Neutrophil (primary cell): ENCODE results near the gene CES3.

Experiments
- H3K27ac ChIP-seq: fragments of 200-600 bp; sonication (generic); 2 replicates; pipeline ENCODE4 v1.5.1; 2016; ENCODE audit warnings: mild to moderate bottlenecking, moderate library complexity
- H3K27me3 ChIP-seq: fragments of 200-600 bp; sonication (generic); 2 replicates; pipeline ENCODE4 v1.6.0; 2016; ENCODE audit warnings: mild to moderate bottlenecking
- H3K36me3 ChIP-seq: fragments of 200-600 bp; sonication (generic); 2 replicates; pipeline ENCODE4 v1.5.1; 2017
- H3K4me1 ChIP-seq, 2 experiments: fragments of 200-600 bp in 1 of 2; sonication (generic) in 1 of 2; 1 replicate in 1 of 2; 2 replicates in 1 of 2; pipeline versions ENCODE4 v1.5.1 to v1.6.1; 2013 to 2016; ENCODE audit warnings: low read depth in 1 of 2, low read length in 1 of 2, mild to moderate bottlenecking in 1 of 2, moderate library complexity in 1 of 2; ENCODE audit not compliant: control insufficient read depth in 1 of 2, insufficient read depth in 1 of 2
- H3K4me3 ChIP-seq, 2 experiments: fragments of 200-600 bp in 1 of 2; sonication (generic) in 1 of 2; 1 replicate in 1 of 2; 2 replicates in 1 of 2; pipeline ENCODE4 v1.5.1; 2013 to 2016; ENCODE audit warnings: low read depth in 1 of 2, low read length in 1 of 2, mild to moderate bottlenecking in 1 of 2, moderate library complexity in 1 of 2
- H3K9me3 ChIP-seq: fragments of 200-600 bp; sonication (generic); 2 replicates; pipeline ENCODE4 v1.5.1; 2016
- TF ChIP-seq, protein P1 (sequence below): fragments of 200-600 bp; sonication (generic); IDR thresholded peaks from 2 replicates; pipeline ENCODE4 v1.5.1; 2016; ENCODE audit warnings: antibody characterized with exemption

CES3 gene

DNA sequence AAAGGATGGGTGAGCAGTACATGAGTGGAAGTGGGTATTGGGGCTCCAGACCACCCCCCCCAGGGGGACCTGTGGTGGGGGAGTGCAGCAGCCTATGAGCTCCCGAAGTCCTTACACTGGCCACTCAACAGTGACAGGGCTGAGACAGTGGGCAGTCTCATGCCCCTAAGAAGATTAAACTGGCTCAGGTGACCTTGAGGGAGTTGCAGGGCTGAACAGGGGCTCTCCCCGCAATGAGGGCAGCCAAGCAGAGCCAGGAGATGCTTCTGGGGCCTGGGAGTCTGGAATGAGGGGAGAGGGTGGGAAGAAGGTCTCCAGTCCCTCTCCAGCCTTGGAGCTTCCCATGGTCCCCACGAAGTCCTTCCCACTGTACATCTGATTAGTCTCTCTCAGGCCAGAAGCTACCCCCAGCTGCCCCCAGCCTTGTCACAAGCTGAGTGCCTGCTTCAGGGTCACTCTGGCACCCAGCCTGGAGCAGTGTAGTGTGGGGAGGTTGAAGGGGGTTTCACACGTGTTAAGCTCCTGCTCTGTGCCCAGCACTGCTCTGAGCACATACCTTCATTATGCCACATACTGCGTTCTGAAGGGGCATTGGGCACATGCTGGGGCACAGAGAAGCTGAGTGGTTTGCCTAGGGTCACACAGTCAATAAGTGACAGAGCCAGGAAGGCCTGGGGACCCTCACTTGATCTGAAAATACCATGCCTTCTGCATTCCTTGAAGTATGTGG, 41.3 kb upstream of the CES3 start:
- H3K4me3 ChIP-seq, result no peak overlapping the region
- TF ChIP-seq, protein P1, sequence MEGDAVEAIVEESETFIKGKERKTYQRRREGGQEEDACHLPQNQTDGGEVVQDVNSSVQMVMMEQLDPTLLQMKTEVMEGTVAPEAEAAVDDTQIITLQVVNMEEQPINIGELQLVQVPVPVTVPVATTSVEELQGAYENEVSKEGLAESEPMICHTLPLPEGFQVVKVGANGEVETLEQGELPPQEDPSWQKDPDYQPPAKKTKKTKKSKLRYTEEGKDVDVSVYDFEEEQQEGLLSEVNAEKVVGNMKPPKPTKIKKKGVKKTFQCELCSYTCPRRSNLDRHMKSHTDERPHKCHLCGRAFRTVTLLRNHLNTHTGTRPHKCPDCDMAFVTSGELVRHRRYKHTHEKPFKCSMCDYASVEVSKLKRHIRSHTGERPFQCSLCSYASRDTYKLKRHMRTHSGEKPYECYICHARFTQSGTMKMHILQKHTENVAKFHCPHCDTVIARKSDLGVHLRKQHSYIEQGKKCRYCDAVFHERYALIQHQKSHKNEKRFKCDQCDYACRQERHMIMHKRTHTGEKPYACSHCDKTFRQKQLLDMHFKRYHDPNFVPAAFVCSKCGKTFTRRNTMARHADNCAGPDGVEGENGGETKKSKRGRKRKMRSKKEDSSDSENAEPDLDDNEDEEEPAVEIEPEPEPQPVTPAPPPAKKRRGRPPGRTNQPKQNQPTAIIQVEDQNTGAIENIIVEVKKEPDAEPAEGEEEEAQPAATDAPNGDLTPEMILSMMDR, result no peak
- H3K9me3 ChIP-seq, result no peaks in the 10 kb centered on the region
- peaks cover 0 to 2% of the 10 kb centered on the region in 2 experiments for H3K4me1 ChIP-seq
- H3K27me3 ChIP-seq, result peaks cover 56% of the 10 kb centered on the region
- H3K36me3 ChIP-seq, result no peaks in the 10 kb centered on the region
- H3K27ac ChIP-seq, result no peak overlapping the region

DNA sequence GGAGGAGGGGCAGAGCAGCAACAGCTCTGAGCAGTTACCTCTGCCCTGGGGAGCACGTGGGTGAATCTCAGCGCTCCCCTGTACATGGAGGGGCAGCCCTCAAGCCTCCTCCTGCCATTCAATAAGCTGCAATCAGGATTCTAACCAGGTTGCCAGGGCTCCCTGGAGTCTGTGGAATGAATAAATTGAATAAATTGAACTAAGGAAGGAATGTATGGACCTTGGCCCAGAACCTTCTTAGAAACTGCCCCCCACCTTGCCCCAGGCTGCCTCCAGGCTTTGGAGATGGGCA, 40.8 kb upstream of the CES3 start:
- H3K27ac ChIP-seq, result no peak overlapping the region
- peaks cover 61% of the 10 kb centered on the region for H3K27me3 ChIP-seq
- TF ChIP-seq, protein P1, result no peak
- no peaks in the 10 kb centered on the region for H3K9me3 ChIP-seq
- H3K4me1 ChIP-seq, result peaks cover 0 to 7% of the 10 kb centered on the region in 2 experiments
- H3K36me3 ChIP-seq, result no peaks in the 10 kb centered on the region
- no peak overlapping the region for H3K4me3 ChIP-seq

DNA sequence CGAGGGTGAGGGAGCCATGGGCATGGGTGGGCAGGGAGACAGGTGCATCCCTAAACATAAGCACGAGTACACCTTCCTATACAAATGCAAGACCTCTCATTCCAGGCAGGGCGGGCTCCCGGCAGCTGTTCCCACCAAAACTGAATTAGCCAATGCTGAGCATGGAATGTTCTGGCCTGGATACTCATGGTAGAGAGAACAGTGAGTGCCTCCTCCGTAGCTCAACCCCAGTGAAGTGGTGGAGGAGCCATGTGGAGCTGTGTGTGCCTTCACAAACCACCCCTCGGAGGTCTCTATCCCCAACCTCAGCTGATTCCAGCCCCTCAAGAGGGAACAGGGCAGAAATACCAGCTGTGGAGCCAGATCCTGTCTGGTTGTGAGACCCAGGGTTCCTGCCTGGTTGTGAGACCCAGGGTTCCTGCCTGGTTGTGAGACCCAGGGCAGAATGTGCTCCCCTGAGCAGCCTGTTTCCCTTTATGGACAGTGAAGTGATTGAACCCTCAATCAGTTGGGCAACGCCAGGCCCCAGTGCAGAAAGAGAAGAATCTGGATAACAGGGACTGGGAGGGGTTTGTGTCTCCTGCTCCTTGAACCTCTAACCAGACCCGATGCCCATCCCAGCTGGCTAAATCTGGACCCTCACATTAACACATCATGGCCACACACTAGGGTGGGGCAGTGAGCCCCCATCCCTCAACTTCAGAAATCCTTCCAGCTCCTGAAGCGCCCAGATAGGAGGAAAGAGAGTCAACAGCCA, 40.0 kb upstream of the CES3 start:
- H3K27me3 ChIP-seq, result peaks cover 70% of the 10 kb centered on the region
- no peak overlapping the region for H3K27ac ChIP-seq

DNA sequence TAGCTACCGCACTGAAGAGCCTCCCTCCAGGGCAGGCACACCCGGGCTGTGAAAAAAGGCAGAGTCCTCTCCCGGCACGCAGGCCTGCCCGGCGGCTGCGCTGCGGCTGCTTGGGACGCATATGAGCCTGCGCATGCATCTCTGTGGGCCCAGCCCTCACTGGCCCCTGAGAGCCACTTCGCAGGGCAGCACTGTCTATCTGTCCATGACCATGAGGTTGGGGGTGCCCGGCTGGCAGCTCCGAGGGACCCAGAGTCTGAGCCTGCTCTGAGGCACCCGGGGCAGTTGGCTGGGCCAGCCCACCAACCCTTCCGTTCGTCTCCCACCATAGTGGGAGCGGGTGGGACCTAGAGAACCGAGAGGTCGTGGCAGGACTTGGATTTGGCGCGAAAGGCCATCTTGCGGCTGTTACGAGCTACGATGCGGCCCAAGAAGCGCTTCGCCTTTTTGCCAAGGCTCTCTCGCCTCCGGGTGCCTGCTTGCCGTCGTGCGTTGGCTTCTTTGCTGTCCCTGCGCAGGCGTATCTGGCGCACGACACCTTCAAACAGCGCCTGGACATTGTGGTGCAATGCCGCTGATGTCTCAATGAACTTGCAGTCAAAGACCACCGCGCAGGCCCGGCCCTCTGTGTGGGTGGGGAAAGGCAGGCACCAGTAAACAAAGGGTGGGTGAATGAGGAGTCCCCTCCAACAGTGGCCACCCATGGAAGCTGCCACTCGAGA, 39.2 kb upstream of the CES3 start:
- Histone ChIP-seq H3K36me3 (no peaks in the 10 kb centered on the region), H3K9me3 (no peaks in the 10 kb centered on the region), H3K4me3 (no peak overlapping the region), H3K27ac (no peak overlapping the region), H3K27me3 (peaks cover 78% of the 10 kb centered on the region), H3K4me1 (peaks cover 0 to 10% of the 10 kb centered on the region in 2 experiments)
- TF ChIP-seq, protein P1, result no peak

More for the DNA sequence above, 40.0 kb upstream of the CES3 start:
- peaks cover 0 to 10% of the 10 kb centered on the region in 2 experiments for H3K4me1 ChIP-seq
- TF ChIP-seq, protein P1, result no peak
- no peak overlapping the region for H3K4me3 ChIP-seq
- no peaks in the 10 kb centered on the region for H3K9me3 ChIP-seq
- H3K36me3 ChIP-seq, result no peaks in the 10 kb centered on the region

DNA sequence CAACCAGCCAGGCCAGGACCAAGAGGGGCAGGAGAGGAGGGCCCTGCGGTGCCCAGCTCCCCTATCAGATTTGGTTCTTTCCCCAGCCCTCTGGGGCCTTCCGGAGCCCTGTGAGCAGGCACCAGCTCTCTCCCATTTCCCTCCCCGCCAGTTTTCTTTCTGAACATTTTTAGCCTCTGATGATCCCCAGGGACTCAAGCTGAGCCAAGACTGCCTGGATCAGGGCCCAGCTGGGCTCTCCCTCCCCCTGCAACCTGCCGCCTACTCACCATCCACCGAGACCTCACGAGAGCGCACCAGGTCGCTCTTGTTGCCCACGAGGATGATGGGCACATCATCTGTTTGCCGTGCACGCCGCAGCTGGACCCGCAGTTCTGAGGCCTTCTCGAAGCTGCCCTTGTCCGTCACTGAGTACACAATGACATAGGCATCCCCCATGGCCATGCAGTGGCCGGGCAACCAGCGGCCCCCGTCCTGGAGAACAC, 37.8 kb upstream of the CES3 start:
- Histone ChIP-seq H3K27ac (no peak overlapping the region), H3K4me3 (no peak overlapping the region), H3K27me3 (peaks cover 88% of the 10 kb centered on the region), H3K9me3 (no peaks in the 10 kb centered on the region), H3K36me3 (no peaks in the 10 kb centered on the region), H3K4me1 (peaks cover 0 to 10% of the 10 kb centered on the region in 2 experiments)
- TF ChIP-seq, protein P1, result no peak
